ENCODE results near the gene AGR2.

GRCh38 chr7:16817536-16817935 lies 12.7 kb upstream of the AGR2 start:
- TF ChIP-seq CTCF (IDR thresholded peaks at IDR 0.05) (no peak), POLR2A (IDR thresholded peaks at IDR 0.05) (no peak)
